ENCODE data around the gene SYT7. TPM values are rescaled to one million over a fixed set of nuclear protein-coding genes. Genes with fewer than 3 reads are reported as not detected.
"Not testable (repeated sequence)": the region's sequence is repeated elsewhere in the genome, so short reads cannot be mapped to it uniquely, and the experiment has no call there.

SYT7 gene
- total and polyA plus RNA-seq, 7 experiments from 2014 or later, result 0.08 to 0.44 TPM; not detected in 5

- H3K4me3 ChIP-seq (ENCODE audit: low read length), result no peak overlapping the region
- Mint-ChIP-seq H3K27ac (no peak overlapping the region), H3K4me3 (no peak overlapping the region), H3K27me3 (peaks cover 6 to 28% (median 21%) of the 10 kb centered on the region in 5 donors), H3K9me3 (peaks cover 0 to 4% (median 0%) of the 10 kb centered on the region in 11 donors), H3K4me1 (no peaks in the 10 kb centered on the region), H3K36me3 (no peaks in the 10 kb centered on the region)
- ATAC-seq (no peak), DNase-seq (no peak)
- ChIA-PET POLR2A (no interaction called here), CTCF (no interaction called here)
- no peaks in the 10 kb centered on the region for H3K27me3 ChIP-seq (ENCODE audit: control insufficient read depth in 2 of 2, insufficient read depth in 2 of 2, low read length in 2 of 2)
- H3K27ac ChIP-seq (ENCODE audit: low read depth, low read length), result no peak overlapping the region
- no peaks in the 10 kb centered on the region for H3K36me3 ChIP-seq (ENCODE audit: control insufficient read depth in 2 of 3, insufficient read depth in 3 of 3, low read length in 3 of 3)
- intact Hi-C loops (cut with micrococcal nuclease), result no loop called here
- no peaks in the 10 kb centered on the region for H3K9me3 ChIP-seq (ENCODE audit: control insufficient read depth in 2 of 3, low read length in 3 of 3)
- no peaks in the 10 kb centered on the region for H3K4me1 ChIP-seq (ENCODE audit: control insufficient read depth in 2 of 2, insufficient read depth in 2 of 2, low read length in 2 of 2)
Measured at GRCh38 chr11:61616434-61616833, 35.6 kb upstream of the SYT7 start.

- H3K27ac ChIP-seq (ENCODE audit: low read depth, low read length); H3K9me3 ChIP-seq (ENCODE audit: control insufficient read depth in 2 of 3, low read length in 3 of 3); ATAC-seq; H3K4me1 Mint-ChIP-seq; H3K4me3 ChIP-seq (ENCODE audit: low read length); H3K9me3 Mint-ChIP-seq; CTCF ChIA-PET; intact Hi-C loops (cut with micrococcal nuclease); H3K27me3 ChIP-seq (ENCODE audit: control insufficient read depth in 2 of 2, insufficient read depth in 2 of 2, low read length in 2 of 2); H3K36me3 Mint-ChIP-seq; H3K4me3 Mint-ChIP-seq; POLR2A ChIA-PET; H3K36me3 ChIP-seq (ENCODE audit: control insufficient read depth in 2 of 3, insufficient read depth in 3 of 3, low read length in 3 of 3); DNase-seq; H3K4me1 ChIP-seq (ENCODE audit: control insufficient read depth in 2 of 2, insufficient read depth in 2 of 2, low read length in 2 of 2); H3K27ac Mint-ChIP-seq: not testable (repeated sequence)
- peaks cover 8 to 22% (median 17%) of the 10 kb centered on the region in 5 donors for H3K27me3 Mint-ChIP-seq
Measured at GRCh38 chr11:61614782-61615181, 33.9 kb upstream of the SYT7 start.

- H3K27me3 Mint-ChIP-seq, result peaks cover 8 to 30% (median 20%) of the 10 kb centered on the region in 5 donors
- Histone ChIP-seq H3K4me1 (ENCODE audit: control insufficient read depth in 2 of 2, insufficient read depth in 2 of 2, low read length in 2 of 2) (no peaks in the 10 kb centered on the region), H3K9me3 (ENCODE audit: control insufficient read depth in 2 of 3, low read length in 3 of 3) (no peaks in the 10 kb centered on the region), H3K27ac (ENCODE audit: low read depth, low read length) (no peak overlapping the region), H3K36me3 (ENCODE audit: control insufficient read depth in 2 of 3, insufficient read depth in 3 of 3, low read length in 3 of 3) (no peaks in the 10 kb centered on the region), H3K4me3 (ENCODE audit: low read length) (no peak overlapping the region), H3K27me3 (ENCODE audit: control insufficient read depth in 2 of 2, insufficient read depth in 2 of 2, low read length in 2 of 2) (no peaks in the 10 kb centered on the region)
- DNase-seq (no peak), ATAC-seq (no peak)
- no peak overlapping the region for H3K27ac Mint-ChIP-seq
- ChIA-PET CTCF (no interaction called here), POLR2A (no interaction called here)
- intact Hi-C loops (cut with micrococcal nuclease), result no loop called here
- no peaks in the 10 kb centered on the region for H3K36me3 Mint-ChIP-seq
- H3K4me3 Mint-ChIP-seq, result no peak overlapping the region
- peaks cover 0 to 4% (median 0%) of the 10 kb centered on the region in 11 donors for H3K9me3 Mint-ChIP-seq
- H3K4me1 Mint-ChIP-seq, result peaks cover 0 to 7% (median 0%) of the 10 kb centered on the region in 7 donors
Measured at GRCh38 chr11:61613870-61614269, 33.0 kb upstream of the SYT7 start.

- ChIA-PET CTCF (no interaction called here), POLR2A (no interaction called here)
- intact Hi-C loops (cut with micrococcal nuclease), result no loop called here
- no peaks in the 10 kb centered on the region for H3K36me3 Mint-ChIP-seq
- Histone ChIP-seq H3K27ac (ENCODE audit: low read depth, low read length) (no peak overlapping the region), H3K36me3 (ENCODE audit: control insufficient read depth in 2 of 3, insufficient read depth in 3 of 3, low read length in 3 of 3) (no peaks in the 10 kb centered on the region), H3K4me3 (ENCODE audit: low read length) (no peak overlapping the region), H3K4me1 (ENCODE audit: control insufficient read depth in 2 of 2, insufficient read depth in 2 of 2, low read length in 2 of 2) (no peaks in the 10 kb centered on the region), H3K27me3 (ENCODE audit: control insufficient read depth in 2 of 2, insufficient read depth in 2 of 2, low read length in 2 of 2) (no peaks in the 10 kb centered on the region), H3K9me3 (ENCODE audit: control insufficient read depth in 2 of 3, low read length in 3 of 3) (no peaks in the 10 kb centered on the region)
- no peak overlapping the region for H3K4me3 Mint-ChIP-seq
- DNase-seq (no peak), ATAC-seq (no peak)
- H3K27me3 Mint-ChIP-seq, result peaks cover 5 to 25% (median 15%) of the 10 kb centered on the region in 5 donors
- peaks cover 0 to 4% (median 0%) of the 10 kb centered on the region in 11 donors for H3K9me3 Mint-ChIP-seq
- H3K4me1 Mint-ChIP-seq, result peaks cover 0 to 7% (median 0%) of the 10 kb centered on the region in 7 donors
- no peak overlapping the region for H3K27ac Mint-ChIP-seq
Measured at GRCh38 chr11:61613051-61613450, 32.2 kb upstream of the SYT7 start.

- DNase-seq (no peak), ATAC-seq (no peak)
- Histone ChIP-seq H3K36me3 (ENCODE audit: control insufficient read depth in 2 of 3, insufficient read depth in 3 of 3, low read length in 3 of 3) (no peaks in the 10 kb centered on the region), H3K4me1 (ENCODE audit: control insufficient read depth in 2 of 2, insufficient read depth in 2 of 2, low read length in 2 of 2) (no peaks in the 10 kb centered on the region), H3K27ac (ENCODE audit: low read depth, low read length) (no peak overlapping the region), H3K4me3 (ENCODE audit: low read length) (no peak overlapping the region), H3K9me3 (ENCODE audit: control insufficient read depth in 2 of 3, low read length in 3 of 3) (no peaks in the 10 kb centered on the region), H3K27me3 (ENCODE audit: control insufficient read depth in 2 of 2, insufficient read depth in 2 of 2, low read length in 2 of 2) (no peaks in the 10 kb centered on the region)
- intact Hi-C loops (cut with micrococcal nuclease), result no loop called here
- Mint-ChIP-seq H3K27ac (no peak overlapping the region), H3K4me3 (no peak overlapping the region), H3K27me3 (peaks cover 5 to 30% (median 19%) of the 10 kb centered on the region in 5 donors), H3K4me1 (peaks cover 0 to 7% (median 0%) of the 10 kb centered on the region in 7 donors), H3K36me3 (no peaks in the 10 kb centered on the region), H3K9me3 (peaks cover 0 to 4% (median 0%) of the 10 kb centered on the region in 11 donors)
- POLR2A ChIA-PET, result no interaction called here
- CTCF ChIA-PET, result no interaction called here
Measured at GRCh38 chr11:61611309-61611708, 30.4 kb upstream of the SYT7 start.

- ChIA-PET POLR2A (no interaction called here), CTCF (no interaction called here)
- H3K27me3 Mint-ChIP-seq, result peaks cover 5 to 32% (median 19%) of the 10 kb centered on the region in 5 donors
- DNase-seq (no peak), ATAC-seq (no peak)
- Histone ChIP-seq H3K4me3 (ENCODE audit: low read length) (no peak overlapping the region), H3K36me3 (ENCODE audit: control insufficient read depth in 2 of 3, insufficient read depth in 3 of 3, low read length in 3 of 3) (no peaks in the 10 kb centered on the region), H3K27me3 (ENCODE audit: control insufficient read depth in 2 of 2, insufficient read depth in 2 of 2, low read length in 2 of 2) (no peaks in the 10 kb centered on the region), H3K4me1 (ENCODE audit: control insufficient read depth in 2 of 2, insufficient read depth in 2 of 2, low read length in 2 of 2) (no peaks in the 10 kb centered on the region), H3K27ac (ENCODE audit: low read depth, low read length) (no peak overlapping the region), H3K9me3 (ENCODE audit: control insufficient read depth in 2 of 3, low read length in 3 of 3) (no peaks in the 10 kb centered on the region)
- H3K27ac Mint-ChIP-seq, result no peak overlapping the region
- intact Hi-C loops (cut with micrococcal nuclease), result no loop called here
- H3K36me3 Mint-ChIP-seq, result no peaks in the 10 kb centered on the region
- peaks cover 0 to 4% (median 0%) of the 10 kb centered on the region in 11 donors for H3K9me3 Mint-ChIP-seq
- H3K4me3 Mint-ChIP-seq, result no peak overlapping the region
- H3K4me1 Mint-ChIP-seq, result peaks cover 0 to 7% (median 0%) of the 10 kb centered on the region in 7 donors
Measured at GRCh38 chr11:61610905-61611304, 30.0 kb upstream of the SYT7 start.

- DNase-seq, result no peak
- H3K27ac Mint-ChIP-seq, result no peak overlapping the region
- ChIA-PET POLR2A (no interaction called here), CTCF (no interaction called here)
- peaks cover 0 to 7% (median 0%) of the 10 kb centered on the region in 7 donors for H3K4me1 Mint-ChIP-seq
- H3K27me3 ChIP-seq (ENCODE audit: control insufficient read depth in 2 of 2, insufficient read depth in 2 of 2, low read length in 2 of 2), result no peaks in the 10 kb centered on the region
- no peaks in the 10 kb centered on the region for H3K36me3 ChIP-seq (ENCODE audit: control insufficient read depth in 2 of 3, insufficient read depth in 3 of 3, low read length in 3 of 3)
- no peaks in the 10 kb centered on the region for H3K36me3 Mint-ChIP-seq
- intact Hi-C loops (cut with micrococcal nuclease), result no loop called here
- H3K27ac ChIP-seq (ENCODE audit: low read depth, low read length), result no peak overlapping the region
- no peaks in the 10 kb centered on the region for H3K9me3 ChIP-seq (ENCODE audit: control insufficient read depth in 2 of 3, low read length in 3 of 3)
- H3K27me3 Mint-ChIP-seq, result peaks cover 4 to 41% (median 21%) of the 10 kb centered on the region in 5 donors
- H3K9me3 Mint-ChIP-seq, result peaks cover 0 to 4% (median 0%) of the 10 kb centered on the region in 11 donors
- ATAC-seq, result no peak
- H3K4me3 Mint-ChIP-seq, result no peak overlapping the region
- no peaks in the 10 kb centered on the region for H3K4me1 ChIP-seq (ENCODE audit: control insufficient read depth in 2 of 2, insufficient read depth in 2 of 2, low read length in 2 of 2)
- H3K4me3 ChIP-seq (ENCODE audit: low read length), result no peak overlapping the region
Measured at GRCh38 chr11:61609980-61610366, 29.1 kb upstream of the SYT7 start.
